ENCODE measurements around the gene PNPLA2.

Gene PNPLA2

GRCh38 chr11:776263-776560 is 42.5 kb upstream of the PNPLA2 start:
- H3K27ac ChIP-seq (ENCODE audit: insufficient read depth, low read depth, low read length, poor library complexity, severe bottlenecking), result no peak overlapping the region
- peak overlapping the region; percentile 77 for H3K4me3 ChIP-seq (ENCODE audit: insufficient read depth, low read depth, low read length)
- H3K27me3 ChIP-seq (ENCODE audit: control insufficient read depth, insufficient read depth, low read length, poor library complexity, severe bottlenecking), result no peaks in the 10 kb centered on the region
- peaks cover 3% of the 10 kb centered on the region for H3K36me3 ChIP-seq (ENCODE audit: control insufficient read depth, insufficient read depth, low read length)
- 34 to 39% methylated on average over 11 of the region's 11 CpGs for WGBS, 2 experiments
- H3K9me3 ChIP-seq (ENCODE audit: control insufficient read depth, low read length), result no peaks in the 10 kb centered on the region
- H3K4me1 ChIP-seq (ENCODE audit: control insufficient read depth, insufficient read depth, low read length), result peaks cover 24% of the 10 kb centered on the region

GRCh38 chr11:776561-777287 is 42.0 kb upstream of the PNPLA2 start:
- WGBS, 2 experiments, result 1% methylated on average over 62 to 65 of the region's 65 CpGs
- Histone ChIP-seq H3K27ac (ENCODE audit: insufficient read depth, low read depth, low read length, poor library complexity, severe bottlenecking) (peak overlapping the region; percentile 84), H3K4me3 (ENCODE audit: insufficient read depth, low read depth, low read length) (peak overlapping the region; percentile 77)

GRCh38 chr11:777288-778255 is 41.1 kb upstream of the PNPLA2 start, which contains the start of gene GATD1:
TSS of gene GATD1 (minus strand) at chr11:777487. CDS start at chr11:777462, 25 bp downstream.
- Histone ChIP-seq H3K27ac (ENCODE audit: insufficient read depth, low read depth, low read length, poor library complexity, severe bottlenecking) (peak within 1 kb of the TSS; percentile 84), H3K4me1 (ENCODE audit: control insufficient read depth, insufficient read depth, low read length) (peaks cover 19% of the 10 kb centered on the region)

More at GRCh38 chr11:776561-777287, 42.0 kb upstream of the PNPLA2 start:
- peaks cover 24% of the 10 kb centered on the region for H3K4me1 ChIP-seq (ENCODE audit: control insufficient read depth, insufficient read depth, low read length)
- no peaks in the 10 kb centered on the region for H3K27me3 ChIP-seq (ENCODE audit: control insufficient read depth, insufficient read depth, low read length, poor library complexity, severe bottlenecking)
- no peaks in the 10 kb centered on the region for H3K9me3 ChIP-seq (ENCODE audit: control insufficient read depth, low read length)
- no peaks in the 10 kb centered on the region for H3K36me3 ChIP-seq (ENCODE audit: control insufficient read depth, insufficient read depth, low read length)

GRCh38 chr11:778976-779954 is 39.4 kb upstream of the PNPLA2 start:
- H3K4me1 ChIP-seq (ENCODE audit: control insufficient read depth, insufficient read depth, low read length), result peaks cover 16% of the 10 kb centered on the region
- no peaks in the 10 kb centered on the region for H3K27me3 ChIP-seq (ENCODE audit: control insufficient read depth, insufficient read depth, low read length, poor library complexity, severe bottlenecking)
- no peaks in the 10 kb centered on the region for H3K9me3 ChIP-seq (ENCODE audit: control insufficient read depth, low read length)
- no peak overlapping the region for H3K27ac ChIP-seq (ENCODE audit: insufficient read depth, low read depth, low read length, poor library complexity, severe bottlenecking)
- H3K36me3 ChIP-seq (ENCODE audit: control insufficient read depth, insufficient read depth, low read length), result no peaks in the 10 kb centered on the region
- no peak overlapping the region for H3K4me3 ChIP-seq (ENCODE audit: insufficient read depth, low read depth, low read length)
- WGBS, 2 experiments, result 95% methylated on average over 23 of the region's 23 CpGs

More at GRCh38 chr11:777288-778255, 41.1 kb upstream of the PNPLA2 start, which contains the start of gene GATD1:
- H3K27me3 ChIP-seq (ENCODE audit: control insufficient read depth, insufficient read depth, low read length, poor library complexity, severe bottlenecking), result no peaks in the 10 kb centered on the region
- no peaks in the 10 kb centered on the region for H3K9me3 ChIP-seq (ENCODE audit: control insufficient read depth, low read length)
- H3K36me3 ChIP-seq (ENCODE audit: control insufficient read depth, insufficient read depth, low read length), result no peaks in the 10 kb centered on the region
- peak within 1 kb of the TSS; percentile 77 for H3K4me3 ChIP-seq (ENCODE audit: insufficient read depth, low read depth, low read length)
- WGBS, 2 experiments, result 3% methylated on average over 110 of the region's 110 CpGs

- Histone ChIP-seq H3K27me3 (ENCODE audit: control insufficient read depth, insufficient read depth, low read length, poor library complexity, severe bottlenecking) (no peaks in the 10 kb centered on the region), H3K9me3 (ENCODE audit: control insufficient read depth, low read length) (no peaks in the 10 kb centered on the region), H3K4me3 (ENCODE audit: insufficient read depth, low read depth, low read length) (no peak overlapping the region), H3K4me1 (ENCODE audit: control insufficient read depth, insufficient read depth, low read length) (peaks cover 16% of the 10 kb centered on the region), H3K36me3 (ENCODE audit: control insufficient read depth, insufficient read depth, low read length) (no peaks in the 10 kb centered on the region), H3K27ac (ENCODE audit: insufficient read depth, low read depth, low read length, poor library complexity, severe bottlenecking) (no peak overlapping the region)
- whole genome bisulfite sequencing, 2 experiments, result 95% methylated on average over 16 of the region's 16 CpGs
These were observed 38.7 kb upstream of the PNPLA2 start for GRCh38 chr11:779955-780532.

- Histone ChIP-seq H3K27me3 (ENCODE audit: control insufficient read depth, insufficient read depth, low read length, poor library complexity, severe bottlenecking) (no peaks in the 10 kb centered on the region), H3K4me3 (ENCODE audit: insufficient read depth, low read depth, low read length) (no peak overlapping the region), H3K36me3 (ENCODE audit: control insufficient read depth, insufficient read depth, low read length) (no peaks in the 10 kb centered on the region), H3K27ac (ENCODE audit: insufficient read depth, low read depth, low read length, poor library complexity, severe bottlenecking) (no peak overlapping the region), H3K9me3 (ENCODE audit: control insufficient read depth, low read length) (no peaks in the 10 kb centered on the region), H3K4me1 (ENCODE audit: control insufficient read depth, insufficient read depth, low read length) (peaks cover 10% of the 10 kb centered on the region)
- 80 to 82% methylated on average over 36 of the region's 36 CpGs for WGBS, 2 experiments
These were observed 36.2 kb upstream of the PNPLA2 start for GRCh38 chr11:782264-783174.

- peak overlapping the region; percentile 75 for H3K27ac ChIP-seq (ENCODE audit: insufficient read depth, low read depth, low read length, poor library complexity, severe bottlenecking)
- H3K27me3 ChIP-seq (ENCODE audit: control insufficient read depth, insufficient read depth, low read length, poor library complexity, severe bottlenecking), result no peaks in the 10 kb centered on the region
- H3K4me3 ChIP-seq (ENCODE audit: insufficient read depth, low read depth, low read length), result no peak overlapping the region
- no peaks in the 10 kb centered on the region for H3K9me3 ChIP-seq (ENCODE audit: control insufficient read depth, low read length)
- H3K4me1 ChIP-seq (ENCODE audit: control insufficient read depth, insufficient read depth, low read length), result peaks cover 10% of the 10 kb centered on the region
- H3K36me3 ChIP-seq (ENCODE audit: control insufficient read depth, insufficient read depth, low read length), result no peaks in the 10 kb centered on the region
- WGBS, 2 experiments, result 9 to 11% methylated on average over 24 of the region's 24 CpGs
These were observed 35.1 kb upstream of the PNPLA2 start for GRCh38 chr11:783581-784015.

- H3K36me3 ChIP-seq (ENCODE audit: control insufficient read depth, insufficient read depth, low read length), result no peaks in the 10 kb centered on the region
- H3K27ac ChIP-seq (ENCODE audit: insufficient read depth, low read depth, low read length, poor library complexity, severe bottlenecking), result no peak overlapping the region
- H3K27me3 ChIP-seq (ENCODE audit: control insufficient read depth, insufficient read depth, low read length, poor library complexity, severe bottlenecking), result no peaks in the 10 kb centered on the region
- no peak overlapping the region for H3K4me3 ChIP-seq (ENCODE audit: insufficient read depth, low read depth, low read length)
- no peaks in the 10 kb centered on the region for H3K9me3 ChIP-seq (ENCODE audit: control insufficient read depth, low read length)
- peaks cover 27% of the 10 kb centered on the region for H3K4me1 ChIP-seq (ENCODE audit: control insufficient read depth, insufficient read depth, low read length)
- WGBS, 2 experiments, result 84 to 85% methylated on average over 24 of the region's 24 CpGs
These were observed 32.3 kb upstream of the PNPLA2 start for GRCh38 chr11:786235-787083.

All from ectodermal cell (in vitro differentiated cells).